GM18858 (cell line): ENCODE results near the gene TNNI3K.
A peak's percentile ranks its signal among the peaks of the same experiment; 100 is the strongest.
"Not testable (repeated sequence)": the region's sequence is repeated elsewhere in the genome, so short reads cannot be mapped to it uniquely, and the experiment has no call there.

Experiments
- ATAC-seq: cut with Tn5 transposase; IDR thresholded peaks from one replicate; pipeline ENCODE4 v1.9.1; 2021; ENCODE audit not compliant: unreplicated experiment

Gene TNNI3K, protein sequence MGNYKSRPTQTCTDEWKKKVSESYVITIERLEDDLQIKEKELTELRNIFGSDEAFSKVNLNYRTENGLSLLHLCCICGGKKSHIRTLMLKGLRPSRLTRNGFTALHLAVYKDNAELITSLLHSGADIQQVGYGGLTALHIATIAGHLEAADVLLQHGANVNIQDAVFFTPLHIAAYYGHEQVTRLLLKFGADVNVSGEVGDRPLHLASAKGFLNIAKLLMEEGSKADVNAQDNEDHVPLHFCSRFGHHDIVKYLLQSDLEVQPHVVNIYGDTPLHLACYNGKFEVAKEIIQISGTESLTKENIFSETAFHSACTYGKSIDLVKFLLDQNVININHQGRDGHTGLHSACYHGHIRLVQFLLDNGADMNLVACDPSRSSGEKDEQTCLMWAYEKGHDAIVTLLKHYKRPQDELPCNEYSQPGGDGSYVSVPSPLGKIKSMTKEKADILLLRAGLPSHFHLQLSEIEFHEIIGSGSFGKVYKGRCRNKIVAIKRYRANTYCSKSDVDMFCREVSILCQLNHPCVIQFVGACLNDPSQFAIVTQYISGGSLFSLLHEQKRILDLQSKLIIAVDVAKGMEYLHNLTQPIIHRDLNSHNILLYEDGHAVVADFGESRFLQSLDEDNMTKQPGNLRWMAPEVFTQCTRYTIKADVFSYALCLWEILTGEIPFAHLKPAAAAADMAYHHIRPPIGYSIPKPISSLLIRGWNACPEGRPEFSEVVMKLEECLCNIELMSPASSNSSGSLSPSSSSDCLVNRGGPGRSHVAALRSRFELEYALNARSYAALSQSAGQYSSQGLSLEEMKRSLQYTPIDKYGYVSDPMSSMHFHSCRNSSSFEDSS

GRCh38 chr1:74235153-74235552 is at the start of gene TNNI3K:
Gene TNNI3K (plus strand): TSS chr1:74235387. CDS start chr1:74235452, 65 bp downstream.
- ATAC-seq: no peak

- no peak for ATAC-seq
Observed at GRCh38 chr1:74193908-74194307, 41.3 kb upstream of the TNNI3K start.

DNA sequence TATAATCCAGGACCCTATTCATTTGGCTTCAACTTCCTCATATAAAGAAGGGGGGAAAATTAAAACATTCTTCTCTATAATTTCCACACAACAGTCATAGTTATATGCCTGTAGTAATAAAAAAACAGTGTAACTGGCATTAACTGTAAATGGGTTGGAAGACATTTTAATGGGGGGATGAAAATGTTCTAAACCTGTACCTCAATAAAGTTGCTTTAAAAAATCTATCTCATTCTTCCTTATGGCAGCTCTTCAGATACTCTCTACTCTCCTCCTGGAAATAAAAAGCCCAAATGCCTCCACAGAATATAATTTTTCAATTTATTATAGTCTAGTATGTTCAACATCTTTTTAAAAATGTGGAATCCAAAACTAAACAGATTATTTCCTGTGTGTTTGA is 39.8 kb upstream of the TNNI3K start:
- no peak for ATAC-seq

DNA sequence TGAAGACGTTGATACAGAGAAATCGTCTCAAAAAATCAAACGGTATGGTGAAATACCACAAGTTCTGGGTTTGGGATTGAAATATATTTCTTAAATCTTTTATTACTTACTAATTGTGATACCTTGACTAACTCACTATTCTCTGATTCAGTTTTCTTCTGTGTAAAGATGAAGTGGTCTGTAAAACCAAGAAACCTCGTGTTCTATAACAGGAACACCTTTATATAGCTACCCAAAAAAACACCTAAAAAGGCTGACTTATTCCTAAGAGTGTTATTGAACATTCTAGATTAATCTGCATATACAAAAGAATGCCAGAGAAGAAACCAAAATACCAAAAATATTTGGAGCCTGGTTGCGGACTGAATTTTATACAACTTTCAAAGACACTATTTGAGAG is 37.9 kb upstream of the TNNI3K start:
- no peak for ATAC-seq

- peak; percentile 91 for ATAC-seq
Observed at GRCh38 chr1:74197657-74198552, 37.3 kb upstream of the TNNI3K start, which contains the start of the genes FPGT and LRRIQ3. Gene FPGT (plus strand): TSS chr1:74198242. CDS start chr1:74198279, 37 bp downstream. Gene LRRIQ3 (minus strand): TSS chr1:74198176. CDS start chr1:74183684, 14,492 bp downstream.

DNA sequence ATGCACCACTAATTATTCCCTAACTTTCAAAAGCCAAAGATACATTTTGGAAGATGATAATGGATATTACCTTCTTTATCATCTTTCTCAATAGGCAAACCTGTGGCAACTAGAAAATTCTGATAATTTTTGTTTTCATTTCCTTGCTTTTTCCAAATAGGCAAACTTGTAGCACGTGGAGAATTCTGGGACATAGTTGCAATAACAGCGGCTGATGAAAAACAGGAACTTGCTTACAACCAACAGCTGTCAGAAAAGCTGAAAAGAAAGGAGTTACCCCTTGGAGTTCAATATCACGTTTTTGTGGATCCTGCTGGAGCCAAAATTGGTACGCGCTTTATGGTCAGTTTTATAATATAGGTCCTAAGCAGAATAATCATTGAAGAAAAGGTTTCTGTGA is 35.7 kb upstream of the TNNI3K start:
- no peak for ATAC-seq

GRCh38 chr1:74205266-74205665 is 29.9 kb upstream of the TNNI3K start:
- no peak for ATAC-seq

DNA sequence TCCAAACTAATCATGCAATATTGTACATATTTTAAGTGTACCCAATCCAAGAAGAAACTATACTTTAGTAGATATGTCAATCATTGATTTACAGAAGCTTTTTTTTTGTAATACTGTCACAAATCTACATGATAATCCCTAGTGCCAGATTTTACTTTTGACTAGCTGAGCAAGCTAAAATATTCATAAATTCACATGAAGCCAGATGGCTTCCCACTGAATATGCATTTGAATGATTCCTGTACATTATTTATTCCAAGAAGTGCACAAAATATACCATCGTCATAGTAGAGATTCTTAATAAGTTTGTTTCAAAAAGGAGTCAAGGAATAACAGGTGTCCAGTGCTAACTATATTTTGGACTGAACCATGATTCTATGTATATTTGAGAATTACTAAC is 20.0 kb upstream of the TNNI3K start:
- ATAC-seq: no peak

- no peak for ATAC-seq
Observed at GRCh38 chr1:74222701-74223100, 12.5 kb upstream of the TNNI3K start.

GRCh38 chr1:74223453-74223852 is 11.7 kb upstream of the TNNI3K start:
- ATAC-seq: no peak

- no peak for ATAC-seq
Observed at GRCh38 chr1:74236440-74236839, 1.3 kb downstream of the TNNI3K start.

DNA sequence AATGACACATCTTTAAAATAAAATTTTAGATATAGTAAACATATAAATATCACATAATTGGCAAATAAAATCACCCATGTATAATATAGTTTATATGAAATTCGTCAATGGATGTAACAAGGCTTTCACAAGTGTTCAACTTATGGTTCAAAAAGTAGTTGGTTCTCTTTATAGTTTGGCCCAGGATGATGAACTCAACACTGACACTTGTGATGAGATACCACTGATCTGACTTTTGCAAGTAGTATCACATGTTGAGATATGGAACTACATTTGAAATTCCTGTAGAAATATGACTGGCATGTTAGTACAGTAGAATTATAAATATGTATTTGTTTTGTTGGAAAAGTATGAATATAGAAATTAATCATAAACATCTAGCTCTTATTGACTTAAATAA is 1.8 kb downstream of the TNNI3K start:
- no peak for ATAC-seq

DNA sequence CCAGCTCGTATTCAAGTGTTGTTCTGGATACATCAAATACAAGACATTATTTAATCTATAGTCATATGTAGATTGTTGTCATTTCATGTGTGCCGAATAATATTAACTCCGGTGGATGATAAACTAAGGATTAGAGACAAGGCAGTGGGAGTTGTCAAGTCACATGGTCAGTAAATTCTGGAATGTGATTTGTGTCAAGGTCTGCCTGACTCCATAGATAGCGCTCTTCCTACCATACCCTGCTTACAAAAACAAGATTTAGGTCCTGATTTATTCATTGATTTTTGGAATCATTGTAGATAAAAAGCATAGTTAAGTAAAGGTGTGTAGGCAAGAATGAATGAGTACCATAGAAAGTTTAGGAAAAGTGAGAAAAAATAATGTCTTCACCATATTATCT is 2.6 kb downstream of the TNNI3K start:
- ATAC-seq: no peak

DNA sequence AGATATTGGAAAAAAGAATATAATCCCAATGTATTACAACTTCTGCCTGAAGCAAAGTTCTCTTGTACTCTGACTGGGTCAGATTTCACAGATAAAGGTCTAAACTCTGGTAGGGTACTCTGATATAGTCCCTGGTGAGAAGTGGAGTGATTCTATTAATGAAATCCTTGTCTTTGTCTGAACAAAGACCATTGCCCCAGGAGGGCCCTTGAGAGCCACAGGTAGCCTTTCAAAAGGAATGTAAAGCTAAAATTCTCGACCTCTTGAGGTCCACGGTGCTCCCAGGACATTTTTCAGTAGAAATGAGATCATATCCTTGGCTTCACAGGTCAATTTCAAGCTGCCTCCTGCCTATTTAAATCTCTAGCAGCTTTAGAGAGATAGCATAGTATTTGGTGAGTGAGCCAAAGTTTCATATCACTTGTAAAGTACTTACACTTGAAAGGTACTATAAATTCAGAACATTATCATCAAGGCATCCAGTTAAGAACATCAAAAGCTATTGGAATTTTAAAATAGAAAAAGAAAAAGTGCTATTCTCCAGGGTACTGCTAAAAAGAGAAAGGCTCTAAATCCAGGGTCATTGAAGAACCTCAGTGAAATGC is 10.1 kb downstream of the TNNI3K start:
- no peak for ATAC-seq

DNA sequence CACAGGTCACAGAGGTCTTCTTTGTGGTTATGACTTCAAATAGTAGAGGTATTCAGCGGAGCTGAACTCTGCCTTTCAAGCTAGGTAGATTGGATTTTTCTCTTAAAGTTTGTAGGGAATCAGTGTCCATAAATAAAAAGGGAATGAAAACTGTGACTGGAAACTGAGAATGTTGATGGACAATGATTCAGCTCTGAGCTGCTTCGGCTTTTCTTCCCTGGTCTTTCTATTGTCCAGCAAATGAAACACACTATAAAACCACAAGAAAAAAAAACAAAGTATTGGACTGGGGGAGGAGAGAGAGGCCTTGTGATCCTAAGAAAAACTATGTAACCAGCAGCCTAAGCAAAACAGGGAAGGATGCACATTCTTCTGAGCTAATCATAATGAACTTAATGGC is 11.1 kb downstream of the TNNI3K start:
- ATAC-seq: no peak

DNA sequence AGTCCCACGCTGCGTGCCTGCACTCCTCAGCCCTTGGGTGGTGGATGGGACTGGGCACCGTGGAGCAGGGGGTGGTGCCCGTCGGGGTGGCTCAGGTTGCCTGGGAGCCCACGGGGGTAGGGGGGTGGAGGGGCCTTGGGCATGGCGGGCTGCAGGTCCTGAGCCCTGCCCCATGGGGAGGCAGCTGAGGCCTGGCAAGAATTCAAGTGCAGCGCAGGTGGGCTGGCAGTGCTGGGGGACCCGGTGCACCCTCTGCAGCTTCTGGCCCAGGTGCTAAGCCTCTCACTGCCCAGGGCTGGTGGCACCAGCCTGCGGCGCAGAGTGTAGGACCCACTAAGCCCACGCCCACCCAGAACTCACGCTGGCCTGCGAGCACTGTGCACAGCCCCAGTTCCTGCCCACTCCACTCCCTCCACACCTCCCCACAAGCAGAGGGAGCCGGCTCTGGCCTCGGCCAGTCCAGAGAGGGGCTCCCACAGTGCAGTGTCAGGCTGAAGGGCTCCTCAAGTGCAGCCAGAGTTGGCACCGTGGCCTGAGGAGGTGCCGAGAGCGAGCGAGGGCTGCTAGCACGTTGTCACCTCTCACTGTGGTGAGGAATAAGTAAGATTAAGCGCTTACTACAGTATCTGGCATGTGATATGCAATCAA is 12.8 kb downstream of the TNNI3K start:
- no peak for ATAC-seq

DNA sequence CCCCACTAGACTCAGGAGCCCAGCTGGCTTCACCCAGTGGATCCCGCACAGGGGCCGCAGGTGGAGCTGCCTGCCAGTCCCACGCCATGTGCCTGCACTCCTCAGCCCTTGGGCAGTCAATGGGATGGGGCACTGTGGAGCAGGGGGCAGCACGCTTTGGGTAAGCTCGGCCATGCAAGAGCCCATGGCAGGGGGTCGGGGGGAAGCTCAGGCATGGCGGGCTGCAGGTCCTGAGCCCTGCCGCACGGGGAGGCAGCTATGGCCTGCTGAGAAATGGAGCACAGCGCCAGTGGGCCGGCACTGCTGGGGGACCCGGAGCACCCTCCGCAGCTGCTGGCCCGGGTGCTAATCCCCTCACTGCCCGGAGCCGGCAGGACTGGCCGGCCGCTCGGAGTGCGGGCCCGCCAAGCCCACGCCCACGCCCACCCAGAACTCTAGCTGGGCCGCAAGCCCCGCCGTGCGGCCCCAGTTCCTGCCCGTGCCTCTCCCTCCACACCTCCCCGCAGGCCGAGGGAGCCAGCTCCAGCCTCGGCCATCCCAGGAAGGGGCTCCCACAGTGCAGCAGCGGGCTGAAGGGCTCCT is 18.1 kb downstream of the TNNI3K start:
- ATAC-seq: not testable (repeated sequence)

DNA sequence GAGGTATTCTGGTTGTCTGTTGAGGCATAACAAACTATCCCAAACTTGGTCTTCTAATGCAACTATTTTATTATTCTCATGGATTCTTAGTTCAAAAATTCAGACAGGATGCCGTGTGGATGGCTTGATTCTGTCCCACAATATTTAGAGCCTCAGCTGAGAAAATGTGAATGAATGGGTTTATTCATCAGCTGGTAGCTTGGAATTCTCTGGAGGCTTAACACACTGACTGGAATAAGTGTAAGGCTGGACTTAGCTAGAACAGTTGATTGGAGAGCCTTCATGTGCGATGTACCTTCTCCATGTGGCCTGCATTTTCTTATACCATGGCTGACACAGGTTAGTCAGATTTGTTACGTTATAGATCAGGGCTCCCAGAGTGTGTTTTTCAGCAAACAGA is 30.8 kb downstream of the TNNI3K start:
- no peak for ATAC-seq

- ATAC-seq: no peak
Observed at GRCh38 chr1:74271503-74271902, 36.3 kb downstream of the TNNI3K start.
